Ascending aorta (tissue), 2 donors: ENCODE results near the gene TOM1L2. TPM values are rescaled to one million over a fixed set of nuclear protein-coding genes. Genes with fewer than 3 reads are reported as not detected.

Experiments
- DNase-seq, 2 donors: peaks; one replicate each; pipeline ENCODE4 v3.0.0-alpha.2; 2019; ENCODE audit warnings: low spot score in 2 of 2
- H3K27ac ChIP-seq, 2 donors: fragments of 200-600 bp; sonication (generic); one replicate each; pipeline ENCODE4 v1.5.1; 2016 to 2017; ENCODE audit warnings: mild to moderate bottlenecking in 1 of 2
- H3K27me3 ChIP-seq: fragments of 200-600 bp; sonication (generic); one replicate; pipeline ENCODE4 v1.5.1; 2017
- H3K36me3 ChIP-seq, 2 donors: fragments of 200-600 bp; sonication (generic); one replicate each; pipeline ENCODE4 v1.5.1; 2016
- H3K4me1 ChIP-seq, 2 donors: fragments of 200-600 bp; sonication (generic); one replicate each; pipeline ENCODE4 v1.5.1; 2016 to 2017; ENCODE audit warnings: mild to moderate bottlenecking in 1 of 2
- H3K4me3 ChIP-seq, 2 donors: fragments of 200-600 bp; sonication (generic); one replicate each; pipeline ENCODE4 v1.5.1; 2016 to 2017; ENCODE audit warnings: mild to moderate bottlenecking in 1 of 2
- H3K9me3 ChIP-seq, 2 donors: fragments of 200-600 bp; sonication (generic); one replicate each; pipeline ENCODE4 v1.5.1; 2016
- intact Hi-C: fragments of 100-400 bp; cut with DNase I; formaldehyde crosslinking; loops from one replicate; pipeline ENCODE4 v1.15.1; 2023
- total RNA-seq: library from RNA; depleted of rRNA; stranded (reverse); fragments of >200 nt; gene quantifications from one replicate; pipeline ENCODE4 v1.1.0, GENCODE V29; 2016
- TF ChIP-seq, protein P1 (sequence below), 3 experiments: fragments of 200-600 bp in 2 of 3; fragments of 450-650 bp in 1 of 3; sonication (generic) in 2 of 3; IDR thresholded peaks; one replicate each; pipeline ENCODE4 v1.5.1; 2016 to 2019; ENCODE audit warnings: antibody characterized with exemption in 3 of 3, mild to moderate bottlenecking in 1 of 3, moderate library complexity in 1 of 3

The TOM1L2 gene
- total RNA-seq, 1 donor from 2014 or later = 39.0 TPM

DNA sequence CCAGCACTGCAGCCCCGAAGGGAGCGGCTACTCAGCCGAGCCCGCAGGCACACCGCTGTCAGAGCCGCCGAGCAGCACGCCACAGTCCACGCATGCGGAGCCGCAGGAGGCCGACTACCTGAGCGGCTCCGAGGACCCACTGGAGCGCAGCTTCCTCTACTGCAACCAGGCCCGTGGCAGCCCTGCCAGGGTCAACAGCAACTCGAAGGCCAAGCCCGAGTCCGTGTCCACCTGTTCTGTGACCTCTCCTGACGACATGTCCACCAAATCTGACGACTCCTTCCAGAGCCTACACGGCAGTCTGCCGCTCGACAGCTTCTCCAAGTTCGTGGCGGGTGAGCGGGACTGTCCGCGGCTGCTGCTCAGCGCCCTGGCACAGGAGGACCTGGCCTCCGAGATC is 177.8 kb downstream of the TOM1L2 start:
- intact Hi-C loops = no loop called here
- no peak for DNase-seq
- TF ChIP-seq, protein P1, sequence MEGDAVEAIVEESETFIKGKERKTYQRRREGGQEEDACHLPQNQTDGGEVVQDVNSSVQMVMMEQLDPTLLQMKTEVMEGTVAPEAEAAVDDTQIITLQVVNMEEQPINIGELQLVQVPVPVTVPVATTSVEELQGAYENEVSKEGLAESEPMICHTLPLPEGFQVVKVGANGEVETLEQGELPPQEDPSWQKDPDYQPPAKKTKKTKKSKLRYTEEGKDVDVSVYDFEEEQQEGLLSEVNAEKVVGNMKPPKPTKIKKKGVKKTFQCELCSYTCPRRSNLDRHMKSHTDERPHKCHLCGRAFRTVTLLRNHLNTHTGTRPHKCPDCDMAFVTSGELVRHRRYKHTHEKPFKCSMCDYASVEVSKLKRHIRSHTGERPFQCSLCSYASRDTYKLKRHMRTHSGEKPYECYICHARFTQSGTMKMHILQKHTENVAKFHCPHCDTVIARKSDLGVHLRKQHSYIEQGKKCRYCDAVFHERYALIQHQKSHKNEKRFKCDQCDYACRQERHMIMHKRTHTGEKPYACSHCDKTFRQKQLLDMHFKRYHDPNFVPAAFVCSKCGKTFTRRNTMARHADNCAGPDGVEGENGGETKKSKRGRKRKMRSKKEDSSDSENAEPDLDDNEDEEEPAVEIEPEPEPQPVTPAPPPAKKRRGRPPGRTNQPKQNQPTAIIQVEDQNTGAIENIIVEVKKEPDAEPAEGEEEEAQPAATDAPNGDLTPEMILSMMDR (IDR thresholded peaks at IDR 0.05) = no peak
- Histone ChIP-seq H3K9me3 (no peaks in the 10 kb centered on the region), H3K27ac (no peak overlapping the region), H3K36me3 (peaks cover 43 to 46% of the 10 kb centered on the region in 2 donors), H3K4me3 (no peak overlapping the region), H3K4me1 (no peaks in the 10 kb centered on the region), H3K27me3 (no peaks in the 10 kb centered on the region)

Other genes with a start within 250 kb of the TOM1L2 start
- 141 TPM for gene SREBF1, start 135.4 kb downstream of the TOM1L2 start, total RNA-seq
- gene DRC3, start 462 bp upstream of the TOM1L2 start, total RNA-seq = 7.2 TPM
- 2.6 TPM for gene ATPAF2, start 66.8 kb upstream of the TOM1L2 start, total RNA-seq
- gene GID4, start 67.0 kb upstream of the TOM1L2 start, total RNA-seq = 8.3 TPM
- 118 TPM for gene DRG2, start 115.5 kb upstream of the TOM1L2 start, total RNA-seq
- gene MYO15A, start 136.4 kb upstream of the TOM1L2 start, total RNA-seq = 2.0 TPM
- gene ALKBH5, start 211.4 kb upstream of the TOM1L2 start, total RNA-seq = 73.4 TPM